Measurements from ENCODE around the gene STX7.
"Not testable (repeated sequence)": the region's sequence is repeated elsewhere in the genome, so short reads cannot be mapped to it uniquely, and the experiment has no call there.

Gene STX7

DNA sequence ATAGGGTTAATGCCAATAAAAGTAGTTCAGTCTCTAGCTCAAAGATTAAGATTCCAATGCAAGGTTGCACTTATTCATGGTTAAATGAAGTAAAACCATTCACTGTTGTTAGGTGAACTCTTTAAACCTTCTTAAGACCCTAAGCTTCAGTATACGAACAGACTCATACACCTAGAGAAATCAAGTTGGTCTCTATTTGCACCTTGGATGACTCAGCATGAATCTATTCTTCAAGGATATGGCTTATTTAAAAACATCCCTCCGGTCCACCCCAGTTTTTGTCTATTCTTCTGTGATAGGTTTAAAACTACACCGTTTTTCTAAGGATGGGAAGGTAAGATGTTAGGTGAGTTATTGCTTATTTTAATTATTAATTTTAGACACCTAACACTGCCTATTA, 24.2 kb upstream of the STX7 start:
- Histone ChIP-seq H3K4me3 (no peak overlapping the region), H3K27ac (no peak overlapping the region)
- TF ChIP-seq, protein P1, sequence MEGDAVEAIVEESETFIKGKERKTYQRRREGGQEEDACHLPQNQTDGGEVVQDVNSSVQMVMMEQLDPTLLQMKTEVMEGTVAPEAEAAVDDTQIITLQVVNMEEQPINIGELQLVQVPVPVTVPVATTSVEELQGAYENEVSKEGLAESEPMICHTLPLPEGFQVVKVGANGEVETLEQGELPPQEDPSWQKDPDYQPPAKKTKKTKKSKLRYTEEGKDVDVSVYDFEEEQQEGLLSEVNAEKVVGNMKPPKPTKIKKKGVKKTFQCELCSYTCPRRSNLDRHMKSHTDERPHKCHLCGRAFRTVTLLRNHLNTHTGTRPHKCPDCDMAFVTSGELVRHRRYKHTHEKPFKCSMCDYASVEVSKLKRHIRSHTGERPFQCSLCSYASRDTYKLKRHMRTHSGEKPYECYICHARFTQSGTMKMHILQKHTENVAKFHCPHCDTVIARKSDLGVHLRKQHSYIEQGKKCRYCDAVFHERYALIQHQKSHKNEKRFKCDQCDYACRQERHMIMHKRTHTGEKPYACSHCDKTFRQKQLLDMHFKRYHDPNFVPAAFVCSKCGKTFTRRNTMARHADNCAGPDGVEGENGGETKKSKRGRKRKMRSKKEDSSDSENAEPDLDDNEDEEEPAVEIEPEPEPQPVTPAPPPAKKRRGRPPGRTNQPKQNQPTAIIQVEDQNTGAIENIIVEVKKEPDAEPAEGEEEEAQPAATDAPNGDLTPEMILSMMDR (IDR thresholded peaks at IDR 0.05), result no peak
- no peak for DNase-seq (ENCODE audit: low spot score)

DNA sequence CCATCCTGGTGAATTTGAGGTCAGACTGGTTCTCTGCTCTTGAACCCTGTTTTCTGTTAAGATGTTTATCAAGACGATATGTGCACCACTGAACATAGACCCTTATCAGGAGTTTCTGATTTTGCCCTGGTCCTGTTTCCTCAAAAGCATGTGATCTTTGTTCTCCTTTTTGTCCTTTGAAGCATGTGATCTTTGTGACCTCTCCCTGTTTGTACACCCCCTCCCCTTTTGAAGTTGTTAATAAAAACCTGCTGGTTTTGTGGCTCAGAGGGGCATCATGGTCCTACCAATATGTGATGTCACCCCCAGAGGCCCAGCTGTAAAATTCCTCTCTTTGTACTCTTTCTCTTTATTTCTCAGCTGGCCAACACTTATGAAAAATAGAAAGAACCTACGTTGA, 21.6 kb upstream of the STX7 start:
- not testable (repeated sequence) for DNase-seq (ENCODE audit: low spot score); H3K27ac ChIP-seq; H3K4me3 ChIP-seq

DNA sequence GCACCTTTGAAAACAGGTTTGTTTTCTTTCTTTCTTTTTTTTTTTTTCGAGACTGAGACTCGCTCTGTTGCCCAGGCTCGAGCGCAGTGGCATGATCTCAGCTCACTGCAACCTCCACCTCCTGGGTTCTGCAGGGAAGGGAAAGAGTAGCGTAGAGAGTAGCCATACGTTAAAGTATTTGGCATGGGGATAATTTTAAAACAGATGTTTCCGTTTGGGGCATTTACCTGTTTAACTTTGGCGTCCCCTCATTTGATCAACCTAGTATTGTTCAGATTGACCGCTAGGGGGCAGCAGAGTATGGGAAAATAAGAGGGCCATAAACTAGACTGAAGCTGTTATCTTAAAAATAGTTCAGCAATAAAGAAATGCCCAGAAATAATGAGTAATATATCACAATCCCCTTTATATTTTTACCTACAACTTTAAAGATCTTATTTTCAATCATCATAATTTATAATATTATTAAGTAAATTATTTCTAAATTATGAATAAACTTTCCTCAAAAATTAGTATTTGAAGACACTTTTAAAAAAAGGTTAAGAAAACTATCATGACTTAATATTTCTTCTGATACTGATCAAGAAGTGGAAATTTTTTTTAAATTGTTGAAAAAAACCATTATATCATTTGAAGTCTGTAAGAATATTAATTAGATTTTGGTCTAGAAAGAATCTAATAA, 17.5 kb upstream of the STX7 start:
- Histone ChIP-seq H3K27ac (no peak overlapping the region), H3K4me3 (peak overlapping the region; percentile 32)
- no peak for DNase-seq (ENCODE audit: low spot score)
- TF ChIP-seq, protein P1 (IDR thresholded peaks at IDR 0.05), result peak; percentile 71

DNA sequence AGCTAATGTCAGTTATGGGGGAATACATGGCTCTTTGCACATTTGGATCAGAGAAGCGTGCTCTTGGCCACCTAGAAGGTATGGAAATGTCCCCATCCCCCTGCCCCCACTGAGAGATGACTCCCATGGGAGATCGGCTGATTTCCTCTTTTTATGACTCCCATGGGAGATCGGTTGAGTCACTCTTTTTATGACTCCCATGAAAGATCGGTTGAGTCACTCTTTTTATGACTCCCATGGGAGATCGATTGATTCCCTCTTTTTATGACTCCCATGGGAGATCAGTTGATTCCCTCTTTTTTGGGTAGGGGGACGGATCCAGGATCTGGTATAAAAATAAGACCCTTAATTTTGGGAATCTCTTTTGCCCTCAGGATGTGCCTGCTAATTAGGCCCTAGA, 14.9 kb upstream of the STX7 start:
- TF ChIP-seq, protein P1 (IDR thresholded peaks at IDR 0.05), result no peak
- H3K4me3 ChIP-seq, result no peak overlapping the region
- no peak for DNase-seq (ENCODE audit: low spot score)
- H3K27ac ChIP-seq, result no peak overlapping the region

GRCh38 chr6:132526461-132526860, 13.5 kb upstream of the STX7 start:
- Histone ChIP-seq H3K4me3 (no peak overlapping the region), H3K27ac (no peak overlapping the region)
- TF ChIP-seq, protein P1 (IDR thresholded peaks at IDR 0.05), result no peak
- no peak for DNase-seq (ENCODE audit: low spot score)

GRCh38 chr6:132525866-132526265, 12.9 kb upstream of the STX7 start:
- Histone ChIP-seq H3K4me3 (no peak overlapping the region), H3K27ac (no peak overlapping the region)
- TF ChIP-seq, protein P1 (IDR thresholded peaks at IDR 0.05), result no peak
- no peak for DNase-seq (ENCODE audit: low spot score)

DNA sequence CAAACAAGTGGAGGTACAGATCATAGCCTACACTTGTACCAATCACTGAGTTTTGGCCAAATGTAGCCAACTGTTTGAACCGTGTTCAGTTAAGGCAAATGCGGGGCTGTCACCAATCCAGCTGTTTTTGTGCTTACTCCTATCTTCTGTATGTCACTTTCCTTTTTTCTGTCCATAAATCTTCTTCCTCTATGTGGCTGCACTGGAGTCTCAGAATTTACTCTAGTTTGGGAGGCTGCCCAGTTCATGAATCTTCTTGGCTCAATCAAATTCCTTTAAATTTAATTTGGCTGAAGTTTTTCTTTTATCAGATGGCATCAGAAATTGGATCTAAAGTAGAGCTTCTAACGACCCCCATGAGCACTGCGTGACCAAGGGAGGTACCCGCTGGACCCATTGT, 11.7 kb upstream of the STX7 start:
- Histone ChIP-seq H3K4me3 (no peak overlapping the region), H3K27ac (no peak overlapping the region)
- TF ChIP-seq, protein P1 (IDR thresholded peaks at IDR 0.05), result no peak
- DNase-seq (ENCODE audit: low spot score), result no peak

Measured in coronary artery (tissue), 2 donors.